PC-3 (cell line): ENCODE data around the gene ADAMTS1.

Experiments
- CTCF ChIP-seq: fragments of 300-600 bp; sonication (generic); conservative IDR thresholded peaks from 2 replicates; pipeline ENCODE4 v1.5.1; 2017; ENCODE audit warnings: antibody characterized with exemption, low read depth, mild to moderate bottlenecking, low read length
- EZH2 ChIP-seq: fragments of 300-600 bp; sonication (generic); IDR thresholded peaks from one replicate; pipeline ENCODE4 v1.6.1; 2017; ENCODE audit warnings: antibody characterized with exemption, mild to moderate bottlenecking, low read length; ENCODE audit not compliant: unreplicated experiment
- EZH2phosphoT487 ChIP-seq: fragments of 300-600 bp; sonication (generic); IDR thresholded peaks from 2 replicates; pipeline ENCODE4 v1.6.1; 2018; ENCODE audit warnings: mild to moderate bottlenecking, antibody characterized with exemption, low read length, borderline replicate concordance

GRCh38 chr21:26851109-26851944, 6.1 kb upstream of the ADAMTS1 start:
- TF ChIP-seq CTCF = no peak
- TF ChIP-seq EZH2 = no peak
- no peak for TF ChIP-seq EZH2phosphoT487
